ENCODE results near the gene RGS11.
"Not testable (repeated sequence)": the region's sequence is repeated elsewhere in the genome, so short reads cannot be mapped to it uniquely, and the experiment has no call there.

DNA sequence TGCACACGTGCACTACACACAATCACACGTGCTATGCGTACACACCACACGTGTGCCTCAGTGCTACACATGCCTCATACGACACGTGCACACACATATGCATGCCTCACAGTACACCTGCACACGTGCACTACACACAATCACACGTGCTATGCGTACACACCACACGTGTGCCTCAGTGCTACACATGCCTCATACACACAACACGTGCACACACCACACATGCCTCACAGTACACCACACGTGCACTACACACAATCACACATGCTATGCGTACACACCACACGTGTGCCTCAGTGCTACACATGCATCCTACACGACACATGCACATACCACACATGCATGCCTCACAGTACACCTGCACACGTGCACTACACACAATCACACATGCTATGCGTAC lies 8.2 kb downstream of the RGS11 start:
- not testable (repeated sequence) for TF ChIP-seq POLR2AphosphoS5 (IDR thresholded peaks at IDR 0.05; ENCODE audit: borderline replicate concordance, low read depth, low read length); EZH2 (IDR thresholded peaks at IDR 0.05); FOXP2 (optimal IDR thresholded peaks at IDR 0.05; ENCODE audit: control extremely low read depth, extremely low read length, insufficient read depth)
